Breast epithelium (tissue), 3 donors: ENCODE results near the gene PYGL.

ENCODE experiments used
- CTCF ChIP-seq, 3 donors: fragments of 450-650 bp; IDR thresholded peaks; one replicate each; pipeline ENCODE4 v1.5.1; 2016 to 2017; ENCODE audit warnings: antibody characterized with exemption in 3 of 3, mild to moderate bottlenecking in 3 of 3, moderate library complexity in 3 of 3
- POLR2AphosphoS5 ChIP-seq, 3 donors: sonication (generic); formaldehyde crosslinking; IDR thresholded peaks; one replicate each; pipeline ENCODE4 v1.6.1; 2017; ENCODE audit warnings: antibody characterized with exemption in 3 of 3

GRCh38 chr14:50855558-50855957 lies 88.7 kb downstream of the PYGL start:
- TF ChIP-seq CTCF (IDR thresholded peaks at IDR 0.05) = no peak
- TF ChIP-seq POLR2AphosphoS5 (IDR thresholded peaks at IDR 0.05) = no peak
